Umbilical cord (tissue), 2 donors: Measurements from ENCODE around the gene NAPG. TPM values are rescaled to one million over a fixed set of nuclear protein-coding genes. Genes with fewer than 3 reads are reported as not detected.
"Not testable (repeated sequence)": the region's sequence is repeated elsewhere in the genome, so short reads cannot be mapped to it uniquely, and the experiment has no call there.

Source experiments
- DNase-seq: peaks from one replicate; pipeline ENCODE4 v3.0.0-alpha.2; 2015; ENCODE audit warnings: low spot score
- total RNA-seq: library from RNA; depleted of rRNA; stranded (reverse); fragments of >200 nt; gene quantifications from one replicate; pipeline ENCODE4 v1.2.3, GENCODE V29; 2014; ENCODE audit warnings: low replicate concordance; ENCODE audit not compliant: insufficient read depth

The NAPG gene
- total RNA-seq, 1 donor from 2014 or later, result 53.0 TPM

DNA sequence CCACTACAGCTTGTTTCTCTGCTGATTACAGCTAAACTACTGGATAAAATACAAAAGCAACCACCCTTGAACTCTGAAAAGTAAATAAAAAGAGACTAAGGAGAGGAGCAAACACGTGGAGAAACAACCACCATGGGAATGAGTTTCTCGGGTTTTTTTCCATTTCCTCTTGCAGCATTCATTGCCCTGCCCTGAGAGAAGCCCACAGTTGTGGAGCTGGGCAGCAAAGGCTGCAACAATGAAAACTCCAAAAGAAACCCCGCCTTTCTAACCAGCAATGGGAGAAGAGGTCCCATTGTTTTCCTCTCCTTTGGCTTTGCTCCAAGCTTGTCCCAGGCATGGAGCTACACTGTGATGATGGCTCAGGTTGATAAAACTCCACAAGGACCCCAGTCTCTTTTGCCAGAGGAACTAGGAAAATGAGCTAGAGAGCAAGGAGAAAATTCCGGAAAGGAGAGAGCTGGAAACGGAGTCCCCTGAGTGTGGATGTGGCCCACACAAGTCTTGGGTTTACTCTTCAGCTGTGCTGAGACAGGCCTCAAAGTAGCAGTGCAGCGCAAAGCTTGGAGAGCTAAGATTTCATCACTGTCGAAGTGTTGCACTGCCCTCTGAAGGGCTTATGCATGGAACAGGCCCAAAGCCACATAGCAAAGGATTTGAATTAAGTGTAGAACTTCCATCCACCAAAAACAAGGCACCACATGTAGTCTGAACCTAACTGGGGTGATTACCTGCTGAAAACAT is 20.9 kb downstream of the NAPG start:
- no peak for DNase-seq

GRCh38 chr18:10552226-10552625 is 26.4 kb downstream of the NAPG start:
- DNase-seq, result no peak

DNA sequence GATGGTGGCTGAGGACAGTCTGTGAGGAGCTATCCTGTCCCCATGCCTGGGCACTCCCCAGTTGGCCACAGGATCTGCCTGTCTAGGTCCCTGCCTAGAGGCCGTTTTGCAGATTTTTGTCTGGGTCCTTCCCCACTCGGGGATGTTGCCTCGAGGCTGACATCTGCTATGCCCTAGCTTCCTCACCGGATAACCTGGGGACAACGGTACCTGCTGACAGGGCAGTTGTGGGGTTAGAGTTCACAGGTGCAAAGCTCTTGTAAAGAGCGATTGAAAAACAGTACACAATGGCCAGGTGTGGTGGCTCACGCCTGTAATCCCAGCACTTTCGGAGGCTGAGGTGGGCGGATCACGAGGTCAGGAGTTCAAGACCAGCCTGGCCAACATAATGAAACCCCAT is 30.4 kb downstream of the NAPG start:
- not testable (repeated sequence) for DNase-seq

DNA sequence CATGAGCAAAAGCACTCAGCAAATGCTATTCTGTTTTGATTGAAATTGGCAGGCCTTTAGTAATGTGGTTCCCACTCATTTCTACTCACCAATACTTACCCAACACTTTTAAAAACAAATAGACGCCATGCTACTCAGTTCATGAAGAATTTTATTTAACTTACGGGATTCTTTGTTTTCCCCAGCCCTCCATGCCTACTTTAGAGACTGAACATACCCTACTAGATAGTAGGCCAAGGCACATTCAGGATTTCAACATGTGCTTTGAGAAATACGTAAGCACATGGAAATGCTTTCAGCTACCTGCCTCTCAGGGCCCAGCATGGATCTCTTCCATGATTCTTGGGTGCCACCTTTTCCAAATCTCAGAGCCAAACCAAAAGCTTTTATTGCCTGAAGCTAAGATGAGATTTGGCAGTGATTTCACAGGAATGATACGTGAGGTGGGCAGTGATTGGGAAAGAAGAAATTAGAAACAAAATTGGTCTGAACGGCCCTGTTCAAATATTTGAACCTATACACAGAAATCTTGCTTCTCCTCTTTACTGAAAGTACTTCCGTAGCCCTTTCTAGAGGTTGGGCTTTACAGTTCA is 31.4 kb downstream of the NAPG start:
- DNase-seq, result no peak

- DNase-seq, result no peak
Measured at GRCh38 chr18:10558243-10558966, 32.6 kb downstream of the NAPG start.

- DNase-seq, result no peak
Measured at GRCh38 chr18:10558967-10559298, 33.1 kb downstream of the NAPG start.

GRCh38 chr18:10559553-10560451 is 34.0 kb downstream of the NAPG start:
- peak; percentile 9 for DNase-seq

DNA sequence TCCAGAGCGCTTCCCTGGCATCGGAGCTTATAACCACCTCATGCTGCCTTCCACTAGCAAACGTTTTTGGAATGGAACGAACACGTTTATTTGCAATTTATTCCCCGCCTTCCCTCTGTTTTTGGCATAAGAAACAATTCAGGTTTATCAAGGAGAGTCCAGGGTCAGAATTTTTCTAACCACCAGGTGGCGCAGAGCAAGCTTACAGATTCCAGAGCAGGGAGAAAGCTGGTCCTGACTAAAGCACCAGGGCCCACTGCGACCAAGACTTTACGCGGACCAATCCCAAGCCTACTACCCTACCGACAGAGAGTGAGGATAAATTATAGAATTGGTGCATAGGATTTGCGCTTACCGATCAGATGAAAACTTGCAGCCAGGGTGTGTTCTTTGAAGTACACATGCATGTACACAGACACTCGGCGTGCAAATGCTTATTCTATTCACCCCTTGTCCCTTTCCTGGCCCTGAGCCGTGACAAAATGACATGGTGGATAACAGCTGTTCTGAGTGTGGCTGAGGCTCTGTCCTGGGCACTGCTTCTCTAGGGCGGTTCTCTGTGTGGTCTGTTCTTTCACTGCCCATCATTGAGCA is 34.7 kb downstream of the NAPG start:
- DNase-seq, result peak; percentile 86

- no peak for DNase-seq
Measured at GRCh38 chr18:10562773-10563160, 36.9 kb downstream of the NAPG start.

- DNase-seq, result no peak
Measured at GRCh38 chr18:10563886-10564285, 38.1 kb downstream of the NAPG start.

- no peak for DNase-seq
Measured at GRCh38 chr18:10564975-10565773, 39.3 kb downstream of the NAPG start.

DNA sequence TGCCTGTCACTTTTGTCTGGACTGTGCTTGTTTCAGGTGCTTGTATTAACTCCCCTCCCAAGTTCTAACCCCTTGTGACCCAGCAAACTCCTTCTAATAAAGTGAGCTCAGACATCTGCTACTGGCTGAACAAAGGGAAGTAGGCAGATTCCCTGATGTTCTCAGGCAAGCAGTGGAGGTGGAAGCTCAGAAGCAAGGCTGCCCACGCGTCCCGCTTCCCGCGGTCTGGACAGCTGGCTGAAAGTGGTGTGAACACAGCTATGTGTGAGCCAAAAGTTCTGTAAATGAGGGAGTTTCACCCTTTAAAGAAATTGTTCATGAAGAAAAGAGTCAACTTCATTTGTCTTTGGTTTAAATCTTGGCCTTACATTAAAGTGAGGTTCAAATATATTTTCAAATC is 40.0 kb downstream of the NAPG start:
- DNase-seq, result no peak

- no peak for DNase-seq
Measured at GRCh38 chr18:10566390-10566789, 40.6 kb downstream of the NAPG start.

GRCh38 chr18:10569941-10570340 is 44.1 kb downstream of the NAPG start:
- not testable (repeated sequence) for DNase-seq

GRCh38 chr18:10570622-10571021 is 44.8 kb downstream of the NAPG start:
- no peak for DNase-seq

GRCh38 chr18:10571537-10571936 is 45.7 kb downstream of the NAPG start:
- DNase-seq, result no peak

GRCh38 chr18:10573261-10573660 is 47.4 kb downstream of the NAPG start:
- DNase-seq, result not testable (repeated sequence)

DNA sequence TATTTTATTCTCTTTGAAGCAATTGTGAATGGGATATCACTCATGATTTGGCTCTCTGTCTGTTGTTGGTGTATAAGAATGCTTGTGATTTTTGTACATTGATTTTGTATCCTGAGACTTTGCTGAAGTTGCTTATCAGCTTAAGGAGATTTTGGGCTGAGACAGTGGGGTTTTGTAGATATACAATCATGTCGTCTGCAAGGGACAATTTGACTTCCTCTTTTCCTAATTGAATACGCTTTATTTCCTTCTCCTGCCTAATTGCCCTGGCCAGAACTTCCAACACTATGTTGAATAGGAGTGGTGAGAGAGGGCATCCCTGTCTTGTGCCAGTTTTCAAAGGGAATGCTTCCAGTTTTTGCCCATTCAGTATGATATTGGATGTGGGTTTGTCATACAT is 48.6 kb downstream of the NAPG start:
- not testable (repeated sequence) for DNase-seq

DNA sequence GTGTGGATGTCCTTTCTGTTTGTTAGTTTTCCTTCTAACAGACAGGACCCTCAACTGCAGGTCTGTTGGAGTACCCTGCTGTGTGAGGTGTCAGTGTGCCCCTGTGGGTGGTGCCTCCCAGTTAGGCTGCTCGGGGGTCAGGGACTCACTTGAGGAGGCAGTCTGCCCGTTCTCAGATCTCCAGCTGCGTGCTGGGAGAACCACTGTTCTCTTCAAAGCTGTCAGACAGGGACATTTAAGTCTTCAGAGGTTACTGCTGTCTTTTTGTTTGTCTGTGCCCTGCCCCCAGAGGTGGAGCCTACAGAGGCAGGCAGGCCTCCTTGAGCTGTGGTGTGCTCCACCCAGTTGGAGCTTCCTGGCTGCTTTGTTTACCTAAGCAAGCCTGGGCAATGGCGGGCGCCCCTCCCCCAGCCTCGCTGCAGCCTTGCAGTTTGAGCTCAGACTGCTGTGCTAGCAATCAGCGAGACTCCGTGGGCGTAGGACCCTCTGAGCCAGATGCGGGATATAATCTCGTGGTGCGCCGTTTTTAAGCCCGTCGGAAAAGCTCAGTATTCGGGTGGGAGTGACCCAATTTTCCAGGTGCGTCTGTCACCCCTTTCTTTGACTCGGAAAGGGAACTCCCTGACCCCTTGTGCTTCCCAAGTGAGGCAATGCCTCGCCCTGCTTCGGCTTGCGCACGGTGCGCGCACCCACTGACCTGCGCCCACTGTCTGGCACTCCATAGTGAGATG is 52.2 kb downstream of the NAPG start:
- not testable (repeated sequence) for DNase-seq

GRCh38 chr18:10578573-10578899 is 52.7 kb downstream of the NAPG start:
- DNase-seq, result not testable (repeated sequence)
